HEK293T (cell line): ENCODE results near the gene C1QBP.

Source experiments
- FOXK2 ChIP-seq: fragments of 450-650 bp; IDR thresholded peaks from 2 replicates; pipeline ENCODE4 v1.6.1; 2016; ENCODE audit warnings: mild to moderate bottlenecking
- HDGF ChIP-seq: fragments of 450-650 bp; IDR thresholded peaks from 2 replicates; pipeline ENCODE4 v1.6.1; 2017; ENCODE audit warnings: antibody characterized with exemption, borderline replicate concordance
- NFRKB ChIP-seq: fragments of 450-650 bp; IDR thresholded peaks from 2 replicates; pipeline ENCODE4 v1.6.1; 2016; ENCODE audit warnings: mild to moderate bottlenecking, moderate library complexity
- SP1 ChIP-seq: fragments of 450-650 bp; IDR thresholded peaks from 2 replicates; pipeline ENCODE4 v1.6.1; 2017

GRCh38 chr17:5468075-5468473 is 29.1 kb upstream of the C1QBP start:
- TF ChIP-seq FOXK2 (no peak), NFRKB (no peak), SP1 (no peak), HDGF (no peak)
